ENCODE results near the gene SSBP4. TPM values are rescaled to one million over a fixed set of nuclear protein-coding genes. Genes with fewer than 3 reads are reported as not detected.
A peak's percentile ranks its signal among the peaks of the same experiment; 100 is the strongest.

The SSBP4 gene
- polyA plus RNA-seq, 2 of the 4 experiments (the other 2 are of a cell fraction), result 6.9 to 43.2 TPM

- Histone ChIP-seq H3K9me3 (no peaks in the 10 kb centered on the region), H3K27ac (no peak overlapping the region), H3K4me1 (peaks cover 14% of the 10 kb centered on the region), H3K4me3 (no peak overlapping the region), H3K4me2 (no peak overlapping the region)
- ChIA-PET POLR2A (no interaction called here), CTCF (interaction anchor here (1.2 to 7.5 kb wide), 2 partner anchors 19 to 65 kb away, joined by 3 to 75 read pairs; no protein-coding TSS in a partner anchor)
- no peak for TF ChIP-seq CHD2 (IDR thresholded peaks at IDR 0.05; ENCODE audit: low read length, partially characterized antibody)
- TF ChIP-seq REST (IDR thresholded peaks at IDR 0.05), result no peak
- TF ChIP-seq TP53 (CRISPR knock-in tag; IDR thresholded peaks at IDR 0.05), result no peak
- TF ChIP-seq HEYL (CRISPR knock-in tag; IDR thresholded peaks at IDR 0.05), result no peak
- TF ChIP-seq ZFP36 (IDR thresholded peaks at IDR 0.05; ENCODE audit: borderline replicate concordance, partially characterized antibody), result no peak
- no peak for TF ChIP-seq ZC3H11A (IDR thresholded peaks at IDR 0.05)
- TF ChIP-seq RFX5 (IDR thresholded peaks at IDR 0.05), result no peak
- TF ChIP-seq KDM5A (IDR thresholded peaks at IDR 0.05), result no peak
- no peak for TF ChIP-seq NR3C1 (IDR thresholded peaks at IDR 0.05)
- 91% methylated on average over 7 of the region's 7 CpGs for WGBS (ENCODE audit: missing lambda C conversion rate)
- ATAC-seq (no peak), FAIRE-seq (no peak), DNase-seq (ENCODE audit: low read depth in 1 of 2, low spot score in 1 of 2) (no peak)
These were observed 25.4 kb upstream of the SSBP4 start for GRCh38 chr19:18393836-18394235.

- H3K27ac ChIP-seq, result 0 out of 6 replicates have a peak overlapping the region, but pooled peaks of 1 of the 2 experiments have one; percentile 33
- no peak overlapping the region for H3K4me2 ChIP-seq
- POLR2A ChIA-PET, result interaction anchor here (0.7 kb wide), 1 partner anchor 11 kb away, joined by 3 read pairs; the partner anchor contains the start of gene GDF15
- CTCF ChIA-PET, result interaction anchor here (0.9 to 7.5 kb wide), 6 partner anchors 9 to 68 kb away, joined by 3 to 85 read pairs (median 6); no protein-coding TSS in a partner anchor
- H3K4me3 ChIP-seq, result no peak overlapping the region
- TF ChIP-seq HOXB5 (CRISPR knock-in tag; IDR thresholded peaks at IDR 0.05) (no peak), HOXA7 (CRISPR knock-in tag; IDR thresholded peaks at IDR 0.05) (no peak), TP53 (CRISPR knock-in tag; IDR thresholded peaks at IDR 0.05) (no peak), RNF2 (IDR thresholded peaks at IDR 0.05; ENCODE audit: borderline replicate concordance, low read depth) (no peak), CTCF (IDR thresholded peaks at IDR 0.05) (no peak), POLR2A (IDR thresholded peaks at IDR 0.05; ENCODE audit: low read length) (no peak), TFCP2L1 (CRISPR knock-in tag; IDR thresholded peaks at IDR 0.05) (no peak), BCL3 (IDR thresholded peaks at IDR 0.05) (no peak)
- ATAC-seq, result no peak
- peaks cover 22% of the 10 kb centered on the region for H3K4me1 ChIP-seq
- WGBS (ENCODE audit: missing lambda C conversion rate), result 83% methylated on average over 26 of the region's 37 CpGs
- FAIRE-seq, result no peak
- DNase-seq (ENCODE audit: low read depth in 1 of 2, low spot score in 1 of 2), result no peak
- no peaks in the 10 kb centered on the region for H3K9me3 ChIP-seq
These were observed 22.5 kb upstream of the SSBP4 start for GRCh38 chr19:18396471-18397241.
